GM12874 (cell line): ENCODE results near the gene IFT22.

Experiments used
- CTCF ChIP-seq: IDR thresholded peaks from 2 replicates; pipeline ENCODE4 v1.5.1; 2011; ENCODE audit warnings: low read depth, mild to moderate bottlenecking, control low read depth, low read length, moderate library complexity; ENCODE audit not compliant: insufficient read depth

Gene IFT22

GRCh38 chr7:101290186-101291037 is 31.2 kb downstream of the IFT22 start:
- TF ChIP-seq CTCF, result peak; percentile 65

GRCh38 chr7:101288439-101288838 is 33.2 kb downstream of the IFT22 start:
- no peak for TF ChIP-seq CTCF

GRCh38 chr7:101287032-101287431 is 34.6 kb downstream of the IFT22 start:
- no peak for TF ChIP-seq CTCF

- TF ChIP-seq CTCF, result no peak
Measured at GRCh38 chr7:101285171-101285570, 36.4 kb downstream of the IFT22 start.

GRCh38 chr7:101278461-101279292 is 42.9 kb downstream of the IFT22 start:
- TF ChIP-seq CTCF, result no peak

- TF ChIP-seq CTCF, result no peak
Measured at GRCh38 chr7:101277155-101277554, 44.5 kb downstream of the IFT22 start.

GRCh38 chr7:101273206-101273605 is 48.4 kb downstream of the IFT22 start:
- TF ChIP-seq CTCF, result no peak
